ENCODE data around the gene MSLN.
"Not testable (repeated sequence)": the region's sequence is repeated elsewhere in the genome, so short reads cannot be mapped to it uniquely, and the experiment has no call there.

Gene MSLN

DNA sequence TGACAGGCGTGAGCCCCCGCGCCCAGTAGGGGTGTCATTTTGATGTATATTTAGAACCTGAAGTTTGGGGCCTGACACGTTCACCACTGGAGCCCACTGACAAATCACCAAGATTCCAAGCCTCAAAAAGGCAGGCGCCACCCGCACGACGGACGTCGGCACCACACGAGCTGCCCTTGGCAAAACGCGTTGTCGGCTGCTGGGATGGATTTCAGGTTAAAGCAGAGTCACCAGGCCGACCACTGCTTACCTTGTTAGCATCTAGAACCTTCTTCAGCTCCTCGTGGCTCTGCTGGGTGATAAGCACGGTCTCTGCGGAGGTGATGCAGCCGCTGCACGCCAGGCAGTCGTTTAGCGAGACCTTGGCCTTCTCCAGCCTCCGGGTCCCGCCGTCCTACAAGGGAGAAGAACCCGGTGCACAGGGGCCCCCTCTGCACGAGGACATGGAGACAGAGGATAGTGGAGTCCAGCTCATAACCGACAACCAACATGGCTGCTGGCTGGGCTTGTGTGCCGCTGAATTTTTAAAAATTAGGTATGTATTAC is 23.5 kb upstream of the MSLN start:
- DNase-seq: peak; percentile 1

DNA sequence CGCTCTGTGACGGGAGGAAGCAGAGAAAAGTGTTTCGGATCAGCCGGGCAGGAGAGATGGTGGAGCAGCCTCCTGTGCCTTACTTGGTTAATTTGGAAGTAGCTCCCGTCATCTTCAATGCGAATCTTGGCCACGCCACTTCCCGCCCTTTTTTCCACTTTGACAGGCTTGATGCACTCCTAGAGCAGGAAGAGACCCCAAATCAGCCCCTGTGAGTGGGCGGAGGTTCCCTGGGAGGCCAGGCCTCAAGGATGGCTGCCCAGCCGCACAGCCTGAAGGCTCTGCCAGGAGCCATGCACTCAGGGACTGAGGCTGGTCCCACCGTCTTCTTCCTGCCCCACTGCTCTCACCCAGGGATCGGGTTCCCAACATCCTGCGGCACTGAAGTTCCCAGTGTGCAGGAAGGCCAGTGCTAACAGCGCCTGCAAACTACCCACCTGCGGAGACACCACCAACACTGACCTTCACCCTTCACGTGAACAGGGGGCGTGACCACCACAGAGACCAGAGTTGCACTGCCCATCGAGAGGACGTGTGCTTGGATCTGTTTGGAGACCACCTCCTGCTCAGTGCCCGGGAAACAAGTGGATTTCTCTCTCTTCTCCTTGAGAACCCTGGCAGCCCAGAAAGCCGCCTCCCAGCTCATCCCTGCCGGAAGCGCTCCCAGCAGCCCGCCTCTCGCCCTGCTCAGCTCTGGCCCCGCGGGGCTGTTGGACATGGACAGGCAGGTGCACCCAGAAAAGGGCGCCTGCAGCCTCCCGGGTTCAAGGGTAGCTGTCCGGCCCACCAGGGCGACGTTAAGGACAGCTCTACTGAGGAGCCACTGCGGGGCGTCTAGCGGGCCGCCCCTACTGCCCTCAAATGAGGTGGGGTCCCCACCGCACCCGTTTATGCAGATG is 20.7 kb upstream of the MSLN start:
- peak; percentile 24 for DNase-seq

DNA sequence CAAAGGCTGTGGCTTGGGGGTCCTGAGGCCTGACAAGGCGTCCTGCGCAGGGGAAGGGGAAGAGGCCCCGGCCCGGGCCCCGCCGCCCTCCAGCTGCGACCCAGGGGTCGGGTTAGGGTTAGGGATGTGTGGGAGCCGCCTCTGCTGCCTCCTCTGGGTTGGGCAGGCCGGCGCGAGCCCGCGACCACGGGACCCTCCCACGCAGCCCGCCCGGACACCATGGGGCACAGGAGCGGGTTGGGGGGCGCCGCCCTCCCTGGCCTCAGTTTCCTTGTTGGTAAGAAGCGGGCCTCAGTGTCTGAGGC is 20.1 kb upstream of the MSLN start:
- peak; percentile 15 for DNase-seq

DNA sequence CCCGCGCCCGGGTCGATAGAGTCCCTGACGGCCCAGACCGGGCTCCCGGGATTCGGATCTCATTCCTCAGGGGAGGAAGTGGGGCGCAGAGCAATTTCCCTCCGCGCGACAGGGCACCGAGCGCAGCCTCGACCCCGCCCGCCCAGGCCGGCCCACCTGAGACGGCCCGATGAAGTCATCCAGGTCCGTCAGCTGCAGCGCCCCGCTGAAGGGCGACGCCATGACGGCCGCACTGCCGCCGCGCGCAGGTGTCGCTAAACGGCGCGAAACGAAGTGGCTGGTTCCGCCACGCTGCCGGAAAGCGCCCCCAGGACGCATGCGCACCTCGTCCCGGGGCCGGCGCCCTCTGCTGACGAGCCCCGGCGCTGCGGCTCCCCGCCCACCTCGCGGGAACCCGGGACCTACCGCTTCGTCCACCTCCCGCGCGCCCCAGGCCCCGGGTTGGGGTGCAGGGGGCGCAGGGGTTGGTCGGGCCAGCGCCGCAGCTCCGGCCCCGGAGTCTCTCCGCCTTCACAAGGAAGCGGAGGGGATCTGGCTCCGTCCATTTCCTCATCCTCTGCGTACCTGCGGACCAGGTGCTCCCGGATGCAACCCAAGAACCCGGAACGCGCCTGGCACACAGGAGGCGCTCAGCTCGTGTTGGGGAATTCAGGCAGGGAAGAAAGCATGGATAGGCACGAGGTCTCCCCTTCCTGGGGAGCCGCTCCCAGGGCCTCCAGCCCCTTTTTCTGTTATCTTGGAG is 19.6 kb upstream of the MSLN start, which contains the start of gene CIAO3:
Gene CIAO3, minus strand, starts transcription at position 234 of the 742 bp plus-strand sequence. Its CDS starts 12 bp downstream, at position 222.
- DNase-seq: peak; percentile 85

DNA sequence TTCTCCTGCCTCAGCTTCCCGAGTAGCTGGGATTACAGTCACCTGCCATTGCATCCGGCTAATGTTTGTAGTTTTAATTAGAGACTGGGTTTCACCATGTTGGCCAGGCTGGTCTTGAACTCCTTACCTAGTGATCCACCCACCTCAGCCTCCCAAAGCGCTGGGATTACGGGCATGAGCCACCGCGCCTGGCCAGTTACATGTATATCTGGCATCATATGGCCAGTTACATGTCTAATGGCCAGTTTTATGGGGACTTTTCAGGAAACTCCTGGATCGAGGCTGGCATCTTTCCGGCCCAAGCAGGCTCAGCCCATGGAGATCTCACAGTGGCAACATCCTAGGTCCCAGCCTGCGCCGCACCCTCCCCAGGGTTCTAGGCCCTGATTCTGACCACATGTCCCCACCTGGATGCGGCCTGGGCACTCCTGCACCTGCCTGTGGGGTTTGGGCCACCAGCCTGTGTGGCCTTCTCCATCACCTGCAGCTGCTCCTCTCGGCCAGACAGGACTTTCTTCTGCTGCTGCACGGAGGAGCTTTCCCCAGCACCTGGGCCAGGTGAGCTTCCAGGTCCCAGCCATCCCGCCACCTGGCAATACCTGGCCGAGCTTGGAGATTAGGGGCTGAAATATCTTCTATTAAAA is 18.4 kb upstream of the MSLN start:
- no peak for DNase-seq

DNA sequence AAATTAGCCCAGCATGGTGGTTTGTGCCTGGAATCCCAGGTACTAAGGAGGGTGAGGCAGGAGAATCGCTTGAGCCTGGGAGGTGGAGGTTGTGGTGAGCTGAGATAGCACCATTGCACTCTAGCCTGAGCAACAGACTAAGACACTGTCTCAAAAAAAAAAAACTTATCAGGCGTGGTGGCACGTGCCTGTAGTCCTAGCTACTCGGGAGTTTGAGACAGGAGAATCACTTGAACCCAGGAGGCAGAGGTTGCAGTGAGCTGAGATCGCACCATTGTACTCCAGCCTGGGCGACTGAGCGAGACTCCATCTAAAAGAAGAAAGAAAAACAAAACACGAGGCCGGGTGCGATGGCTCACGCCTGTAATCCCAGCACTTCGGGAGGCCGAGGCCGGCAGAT is 17.6 kb upstream of the MSLN start:
- not testable (repeated sequence) for DNase-seq

DNA sequence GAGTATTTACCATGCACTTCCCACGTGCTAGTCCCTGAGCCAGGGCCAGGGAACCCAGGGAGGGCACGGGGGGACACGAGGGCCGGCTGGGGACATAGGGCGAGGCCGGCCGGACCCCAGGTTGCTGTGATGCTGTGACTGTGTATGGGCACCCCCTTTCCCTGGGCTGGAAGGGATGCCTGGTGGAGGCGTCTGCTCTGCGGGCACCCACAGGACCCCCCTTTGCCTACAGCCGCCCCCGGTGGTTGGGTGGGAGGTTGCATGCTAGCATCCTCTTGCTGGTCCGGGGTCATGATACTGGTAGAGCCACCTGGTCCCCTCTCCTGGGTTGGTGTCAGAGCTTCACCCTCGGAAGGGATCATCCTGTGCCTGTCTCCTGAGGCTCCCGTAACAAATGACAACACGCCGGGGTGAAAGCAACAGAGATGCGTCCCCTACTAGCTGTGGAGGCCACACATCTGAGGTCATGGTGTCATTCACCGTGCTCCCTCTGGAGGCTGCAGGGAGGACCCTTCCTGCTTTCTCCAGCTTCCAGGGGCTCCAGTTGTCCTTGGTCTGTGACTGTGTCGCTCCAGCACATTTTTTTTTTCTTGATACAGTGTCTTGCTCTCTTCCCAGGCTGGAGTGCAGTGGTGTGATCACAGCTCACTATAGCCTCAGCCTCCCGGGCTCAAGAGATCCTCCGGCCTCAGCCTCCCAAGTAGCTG is 16.6 kb upstream of the MSLN start:
- DNase-seq: no peak

DNA sequence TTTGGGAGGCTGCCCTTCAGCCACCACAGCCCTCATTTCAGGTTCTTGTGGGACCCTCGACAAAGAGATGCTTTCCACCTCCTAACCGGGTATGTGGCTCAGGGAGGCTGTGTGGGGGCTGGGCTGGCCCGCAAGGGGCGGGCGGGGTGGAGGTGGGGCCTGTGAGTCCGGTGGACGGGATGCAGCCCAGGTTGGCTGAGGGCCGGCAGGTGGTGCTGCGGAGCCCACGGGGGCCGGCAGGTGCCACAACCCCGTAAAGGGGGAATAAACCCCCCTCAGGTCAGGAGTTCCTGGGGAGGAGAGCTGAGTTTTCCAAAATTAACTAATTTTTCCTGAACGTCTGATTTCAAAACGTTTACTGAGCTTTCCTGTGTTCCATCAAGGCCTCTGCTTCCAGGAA is 14.8 kb upstream of the MSLN start:
- DNase-seq: no peak

DNA sequence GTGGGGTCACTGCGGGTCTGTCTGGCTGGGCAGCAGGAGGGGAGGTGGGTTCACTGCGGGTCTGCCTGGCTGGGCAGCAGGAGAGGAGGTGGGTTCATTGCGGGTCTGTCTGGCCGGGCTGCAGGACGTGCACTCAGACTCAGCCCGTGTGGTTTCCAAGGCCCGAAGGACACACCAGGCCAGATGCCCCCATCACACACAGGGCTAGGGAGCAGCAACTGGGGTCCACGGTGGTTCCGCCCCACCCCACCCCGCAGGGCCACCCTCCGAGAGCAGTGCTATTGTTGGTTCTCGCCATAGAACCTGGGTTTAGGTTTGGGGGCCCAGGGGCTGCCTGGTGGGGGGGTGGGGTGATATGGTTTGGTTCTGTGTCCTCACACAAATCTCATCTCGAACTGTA is 13.9 kb upstream of the MSLN start:
- DNase-seq: no peak

DNA sequence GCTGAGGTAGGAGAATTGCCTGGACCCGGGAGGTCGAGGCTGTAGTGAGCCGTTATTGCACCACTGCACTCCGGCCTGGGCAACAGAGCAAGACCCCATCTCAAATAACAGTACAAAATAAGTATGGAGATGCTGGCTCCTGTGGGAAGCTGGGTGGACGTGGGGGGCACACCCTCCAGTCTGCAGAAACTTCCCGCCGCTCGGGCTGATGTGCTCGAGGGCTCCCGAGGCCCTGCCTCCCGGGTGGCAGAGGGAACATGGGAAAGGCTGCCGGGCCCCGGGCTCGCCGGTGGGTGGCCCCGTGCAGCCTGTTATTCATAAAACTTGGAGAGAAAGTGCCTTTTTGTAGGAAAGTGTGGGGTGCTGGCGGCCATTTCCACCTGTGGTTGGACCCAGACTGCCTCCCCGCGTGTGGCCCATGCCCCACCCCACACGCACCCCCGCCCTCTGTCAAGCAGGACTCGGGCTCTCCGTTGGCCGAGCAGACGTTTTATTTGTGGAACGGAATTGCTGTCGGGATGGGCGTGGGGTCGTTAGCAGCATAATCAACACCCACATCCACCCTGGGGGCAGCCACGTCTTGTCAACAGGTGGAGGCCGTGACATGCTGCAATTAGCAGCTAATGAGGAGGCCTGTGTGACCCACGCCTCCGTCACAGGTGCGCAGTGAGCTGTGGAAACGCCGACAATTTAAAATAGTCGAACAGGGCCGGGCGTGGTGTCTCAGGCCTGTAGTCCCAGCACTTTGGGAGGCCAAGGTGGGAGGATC is 12.4 kb upstream of the MSLN start:
- DNase-seq: no peak

DNA sequence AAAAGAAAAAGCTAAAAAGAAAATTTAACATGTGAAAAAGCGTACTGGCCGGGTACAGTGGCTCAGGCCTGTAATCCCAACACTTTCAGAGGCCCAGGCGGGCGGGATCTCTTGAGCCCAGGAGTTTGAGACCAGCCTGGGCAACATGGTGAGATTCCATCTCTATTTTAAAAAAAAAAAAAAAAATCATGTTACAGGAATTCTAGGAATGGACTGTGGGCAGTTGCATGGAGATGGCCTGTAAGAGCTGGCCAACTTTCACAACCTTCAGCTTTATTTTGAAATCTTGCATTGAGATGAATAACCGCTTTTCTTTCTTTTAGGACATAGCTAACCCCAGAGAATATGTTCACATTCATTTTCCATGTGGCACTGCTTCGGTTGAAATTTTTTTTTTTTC is 11.5 kb upstream of the MSLN start:
- no peak for DNase-seq

DNA sequence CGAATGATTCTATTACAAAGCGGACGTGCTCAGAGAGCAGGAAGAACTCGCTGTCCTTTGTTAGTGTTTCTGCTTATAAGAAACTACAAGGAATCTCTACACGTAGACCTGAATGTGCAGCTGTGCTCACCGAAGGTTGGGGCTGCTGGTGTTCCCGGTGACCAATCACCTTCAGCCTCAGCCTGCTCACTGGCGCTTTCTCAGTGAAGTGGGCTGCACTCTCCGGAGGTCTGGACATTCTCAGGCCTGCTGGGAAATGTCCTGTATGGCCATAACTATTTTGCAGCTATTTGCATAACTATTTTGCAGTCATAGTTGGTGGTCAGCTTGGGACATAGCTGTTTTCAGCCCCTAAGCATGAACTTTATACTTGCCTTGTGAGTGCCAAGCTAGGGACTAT is 10.0 kb upstream of the MSLN start:
- no peak for DNase-seq

DNA sequence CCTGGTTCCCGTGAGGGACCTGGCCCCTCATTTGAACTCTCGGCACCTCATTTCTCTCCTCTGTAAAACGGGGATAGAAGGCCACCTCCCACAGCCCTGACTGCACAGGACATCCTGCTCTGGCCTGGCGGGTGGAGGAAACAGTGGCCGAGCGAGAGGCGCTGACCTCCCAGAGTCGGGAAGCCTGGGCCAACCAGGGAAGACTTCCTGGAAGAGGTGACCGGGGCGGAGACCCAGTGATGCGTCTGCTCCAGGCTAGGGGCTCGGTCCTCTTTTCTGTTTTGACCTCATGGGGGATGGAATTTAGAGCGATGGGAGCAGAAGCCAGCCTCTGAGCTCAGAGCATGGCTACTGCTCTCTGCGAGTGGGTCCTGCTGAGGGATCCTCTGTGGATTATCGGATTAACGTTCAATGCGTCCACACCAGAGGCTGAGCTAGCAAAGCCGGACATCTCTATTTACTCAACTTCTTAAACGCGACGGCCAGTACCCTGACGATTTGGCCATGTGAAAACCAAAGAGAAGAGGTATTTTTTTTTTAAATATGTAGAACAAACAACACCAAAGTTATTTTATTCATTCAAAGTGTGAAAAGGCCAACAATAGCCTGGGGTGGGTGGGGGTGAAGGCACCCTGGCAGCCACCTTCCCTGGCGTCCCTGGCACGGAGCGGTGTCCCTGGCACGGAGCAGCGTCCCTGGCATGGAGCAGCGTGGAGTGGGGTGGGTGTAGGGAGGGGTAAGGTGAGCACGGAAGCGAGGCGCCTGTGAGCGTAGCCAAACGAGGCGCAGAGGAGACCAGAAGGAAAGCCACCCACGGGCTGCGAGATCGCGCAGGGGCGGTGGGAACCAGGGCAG is 9.2 kb upstream of the MSLN start:
- no peak for DNase-seq

DNA sequence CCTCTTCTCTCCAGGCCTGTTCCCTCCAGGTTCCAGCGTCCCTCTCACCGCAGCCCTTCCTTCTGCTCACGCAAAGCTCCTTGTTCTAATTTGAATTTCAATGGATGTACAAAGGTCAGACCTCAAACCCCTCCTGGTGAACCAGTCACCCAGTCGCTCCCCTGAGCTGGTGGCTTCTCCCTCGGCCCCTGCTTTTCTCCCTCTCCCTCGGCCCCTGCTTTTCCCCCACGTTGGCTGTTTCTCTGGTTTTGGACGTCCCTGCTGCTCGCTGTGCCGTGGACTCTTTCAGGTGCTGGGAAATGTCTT is 8.6 kb upstream of the MSLN start:
- DNase-seq: no peak

DNA sequence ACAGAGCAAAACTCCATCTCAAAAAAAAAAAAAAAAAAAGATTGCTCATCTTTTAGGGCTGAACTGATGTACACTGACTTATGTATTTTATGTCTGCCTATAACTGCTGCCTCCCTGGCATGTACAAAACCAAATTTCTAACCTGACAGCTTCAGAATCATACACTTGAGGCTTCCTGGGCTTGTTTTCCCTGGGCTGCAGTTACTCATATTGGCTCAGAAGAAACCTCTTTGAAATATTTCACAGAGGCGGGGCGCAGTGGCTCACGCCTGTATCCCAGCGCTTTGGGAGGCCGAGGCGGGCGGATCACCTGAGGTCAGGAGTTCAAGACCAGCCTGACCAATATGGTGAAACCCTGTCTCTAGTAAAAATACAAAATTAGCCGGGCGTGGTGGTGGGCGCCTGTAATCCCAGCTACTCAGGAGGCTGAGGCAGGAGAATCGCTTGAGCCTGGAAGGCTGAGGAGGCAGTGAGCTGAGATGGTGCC is 6.4 kb upstream of the MSLN start:
- DNase-seq: not testable (repeated sequence)

DNA sequence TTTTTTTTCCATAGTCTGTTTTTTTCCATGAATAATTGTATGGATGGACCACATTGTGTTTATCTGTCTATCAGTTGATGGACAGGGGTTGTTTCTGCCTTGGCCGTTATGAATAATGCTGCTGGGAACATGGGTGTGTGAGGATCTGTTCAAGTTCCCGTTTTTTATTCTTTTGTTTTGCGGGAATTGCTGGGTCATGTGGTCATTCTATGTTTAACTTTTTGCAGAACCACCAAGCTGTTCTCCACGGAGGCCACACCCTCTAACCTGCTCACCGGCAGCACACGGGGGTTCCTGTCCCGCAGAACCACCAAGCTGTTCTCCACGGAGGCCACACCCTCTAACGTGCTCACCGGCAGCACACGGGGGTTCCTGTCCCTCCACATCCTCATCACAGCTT is 5.9 kb upstream of the MSLN start:
- no peak for DNase-seq

DNA sequence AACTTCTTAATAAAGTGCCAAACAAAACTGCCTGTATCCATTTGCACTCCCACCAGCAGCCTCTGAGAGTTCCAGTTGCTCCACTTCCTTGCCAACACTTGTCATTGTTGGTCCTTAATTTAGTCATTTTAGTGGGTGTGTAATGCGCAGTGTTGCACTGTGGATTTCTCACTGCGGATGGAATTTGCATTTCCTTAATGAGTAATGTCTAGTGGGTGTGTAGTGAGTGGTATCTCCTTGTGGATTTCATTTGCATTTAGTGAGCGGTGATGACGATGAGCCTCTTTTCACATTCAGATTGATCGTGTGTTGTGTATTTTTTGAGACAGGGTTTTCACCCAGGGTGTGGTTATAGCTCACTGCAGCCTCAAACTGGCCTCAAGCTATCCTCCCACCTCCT is 4.1 kb upstream of the MSLN start:
- no peak for DNase-seq

DNA sequence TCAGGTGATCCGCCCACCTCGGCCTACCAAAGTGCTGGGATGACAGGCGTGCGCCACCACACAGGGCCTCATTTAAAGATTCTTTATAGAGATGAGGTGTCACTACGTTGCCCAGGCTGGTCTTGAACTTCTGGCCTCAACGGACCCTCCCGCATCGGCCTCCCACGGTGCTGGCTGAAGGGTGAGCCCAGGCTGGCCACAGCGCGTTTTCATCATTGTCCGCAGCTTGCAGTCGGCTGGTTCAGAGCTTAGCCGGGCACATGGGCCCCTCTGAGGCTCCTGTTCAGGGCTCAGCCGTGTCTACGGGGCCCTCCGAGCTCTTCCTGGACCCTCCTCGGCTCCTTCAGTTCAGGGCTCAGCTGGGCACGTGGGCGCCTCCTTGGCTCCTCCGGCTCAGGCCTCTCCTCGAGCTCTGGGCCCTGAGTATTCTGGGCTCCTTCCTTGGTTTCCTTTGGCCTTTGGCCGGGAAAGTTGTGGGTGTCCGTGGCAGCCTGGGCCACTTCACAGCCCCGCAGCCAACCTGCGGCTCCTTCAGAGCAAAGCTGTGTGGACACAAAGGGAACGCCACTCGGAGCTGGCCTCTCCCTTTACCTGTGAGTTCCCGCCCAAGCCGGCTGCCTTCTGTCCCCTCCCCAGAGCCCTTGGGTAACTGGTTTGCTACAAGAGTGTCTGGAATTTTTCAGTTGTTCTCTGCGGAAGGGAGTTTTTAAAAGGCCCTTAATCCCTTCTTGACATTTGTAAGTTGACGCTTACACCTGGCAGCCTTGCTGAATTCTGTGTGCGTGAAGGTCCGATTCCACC is 1.2 kb upstream of the MSLN start:
- no peak for DNase-seq

DNA sequence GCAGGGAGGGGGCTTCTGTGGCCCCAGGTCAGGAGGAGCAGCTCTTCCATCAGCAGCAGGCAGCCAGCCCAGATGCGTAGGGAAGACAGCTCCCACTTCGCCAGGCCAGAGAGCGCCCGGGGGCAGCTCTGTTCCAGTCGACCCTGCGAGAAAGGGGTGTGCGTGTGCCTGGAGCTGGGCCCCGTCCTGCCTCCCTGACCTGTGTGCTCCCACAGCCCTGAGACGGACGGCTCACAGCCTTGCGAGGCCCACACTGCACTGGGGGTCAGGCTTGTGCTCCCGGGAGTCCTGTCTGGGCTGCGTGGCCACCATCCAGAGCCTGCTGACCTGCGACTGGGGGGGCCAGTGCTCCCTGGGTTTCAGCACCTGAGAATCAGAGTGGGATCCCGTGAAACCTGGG is 469 bp upstream of the MSLN start:
- no peak for DNase-seq
